ENCODE measurements around the gene PHLDB1.

- no peak for TF ChIP-seq CTCF (IDR thresholded peaks at IDR 0.05)
- no peak for TF ChIP-seq ZFX (IDR thresholded peaks at IDR 0.05; ENCODE audit: borderline replicate concordance)
These were observed 56.0 kb downstream of the PHLDB1 start for GRCh38 chr11:118663381-118663780.

Data from 22Rv1 (cell line).